ENCODE data around the gene FBXO46.

The FBXO46 gene

DNA sequence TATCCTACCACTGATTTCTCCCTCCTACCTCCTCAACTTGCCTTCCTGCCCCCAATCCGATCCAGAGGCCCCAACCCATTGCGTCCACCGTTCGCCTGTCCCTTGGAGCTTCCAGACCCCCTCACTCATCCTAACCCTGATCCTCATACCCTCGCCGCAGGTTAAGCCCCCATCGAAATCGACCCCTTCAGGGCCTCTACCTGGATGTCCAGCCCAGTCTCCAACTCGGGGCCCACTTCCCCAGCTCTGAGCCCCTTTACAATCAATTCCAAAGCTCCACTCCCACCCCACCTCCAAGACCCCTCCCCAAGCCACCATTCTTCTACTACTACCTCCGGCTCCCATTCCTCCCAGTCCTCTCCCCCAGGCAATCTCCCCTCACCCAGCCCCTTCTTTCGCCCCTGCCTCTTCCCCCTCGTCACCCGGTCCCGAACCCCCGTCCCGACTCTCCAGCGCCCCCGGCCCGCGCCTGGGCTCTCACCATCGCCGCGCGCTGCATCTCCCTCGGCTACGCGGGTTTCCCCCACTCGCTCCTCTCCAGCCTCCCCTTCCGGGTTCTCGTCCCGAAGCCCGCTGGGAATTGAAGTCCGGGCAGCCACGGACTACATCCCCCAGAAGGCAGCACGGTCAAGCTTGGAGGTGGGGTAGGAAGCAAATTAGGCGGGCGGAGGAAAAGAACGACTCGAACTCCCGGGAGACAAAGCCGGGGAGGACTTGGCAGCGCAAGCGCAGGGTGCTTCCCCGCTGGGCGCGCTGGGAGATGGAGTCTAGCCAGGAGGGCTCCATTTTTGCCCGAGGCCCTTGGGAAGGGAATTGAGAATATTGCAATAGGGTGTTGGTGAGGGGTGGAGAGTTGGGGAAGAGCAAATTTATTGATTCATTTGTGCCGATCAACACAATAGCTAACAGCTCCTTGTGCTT, at the start of gene FBXO46:
Gene FBXO46 (minus strand): TSS at position 529 of the 921 bp plus-strand sequence. CDS start 17,401 bp downstream, outside the sequence.
- TF ChIP-seq, protein P1, sequence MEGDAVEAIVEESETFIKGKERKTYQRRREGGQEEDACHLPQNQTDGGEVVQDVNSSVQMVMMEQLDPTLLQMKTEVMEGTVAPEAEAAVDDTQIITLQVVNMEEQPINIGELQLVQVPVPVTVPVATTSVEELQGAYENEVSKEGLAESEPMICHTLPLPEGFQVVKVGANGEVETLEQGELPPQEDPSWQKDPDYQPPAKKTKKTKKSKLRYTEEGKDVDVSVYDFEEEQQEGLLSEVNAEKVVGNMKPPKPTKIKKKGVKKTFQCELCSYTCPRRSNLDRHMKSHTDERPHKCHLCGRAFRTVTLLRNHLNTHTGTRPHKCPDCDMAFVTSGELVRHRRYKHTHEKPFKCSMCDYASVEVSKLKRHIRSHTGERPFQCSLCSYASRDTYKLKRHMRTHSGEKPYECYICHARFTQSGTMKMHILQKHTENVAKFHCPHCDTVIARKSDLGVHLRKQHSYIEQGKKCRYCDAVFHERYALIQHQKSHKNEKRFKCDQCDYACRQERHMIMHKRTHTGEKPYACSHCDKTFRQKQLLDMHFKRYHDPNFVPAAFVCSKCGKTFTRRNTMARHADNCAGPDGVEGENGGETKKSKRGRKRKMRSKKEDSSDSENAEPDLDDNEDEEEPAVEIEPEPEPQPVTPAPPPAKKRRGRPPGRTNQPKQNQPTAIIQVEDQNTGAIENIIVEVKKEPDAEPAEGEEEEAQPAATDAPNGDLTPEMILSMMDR (conservative IDR thresholded peaks at IDR 0.05; ENCODE audit: low read depth, low read length), result peak; percentile 43
- H3K4me3 ChIP-seq (ENCODE audit: low read depth, low read length), result peak within 1 kb of the TSS; percentile 92
- peak; percentile 99 for DNase-seq (ENCODE audit: low read depth)

GRCh38 chr19:45780146-45780447, 49.4 kb upstream of the FBXO46 start:
- DNase-seq (ENCODE audit: low read depth), result no peak
- no peak overlapping the region for H3K4me3 ChIP-seq (ENCODE audit: low read depth, low read length)
- TF ChIP-seq, protein P1 (conservative IDR thresholded peaks at IDR 0.05; ENCODE audit: low read depth, low read length), result no peak

GRCh38 chr19:45779231-45780145, 48.8 kb upstream of the FBXO46 start:
- peak; percentile 52 for DNase-seq (ENCODE audit: low read depth)
- TF ChIP-seq, protein P1 (conservative IDR thresholded peaks at IDR 0.05; ENCODE audit: low read depth, low read length), result peak; percentile 58
- H3K4me3 ChIP-seq (ENCODE audit: low read depth, low read length), result no peak overlapping the region

GRCh38 chr19:45778010-45778661, 47.4 kb upstream of the FBXO46 start:
- TF ChIP-seq, protein P1 (conservative IDR thresholded peaks at IDR 0.05; ENCODE audit: low read depth, low read length), result no peak
- no peak overlapping the region for H3K4me3 ChIP-seq (ENCODE audit: low read depth, low read length)
- DNase-seq (ENCODE audit: low read depth), result no peak

DNA sequence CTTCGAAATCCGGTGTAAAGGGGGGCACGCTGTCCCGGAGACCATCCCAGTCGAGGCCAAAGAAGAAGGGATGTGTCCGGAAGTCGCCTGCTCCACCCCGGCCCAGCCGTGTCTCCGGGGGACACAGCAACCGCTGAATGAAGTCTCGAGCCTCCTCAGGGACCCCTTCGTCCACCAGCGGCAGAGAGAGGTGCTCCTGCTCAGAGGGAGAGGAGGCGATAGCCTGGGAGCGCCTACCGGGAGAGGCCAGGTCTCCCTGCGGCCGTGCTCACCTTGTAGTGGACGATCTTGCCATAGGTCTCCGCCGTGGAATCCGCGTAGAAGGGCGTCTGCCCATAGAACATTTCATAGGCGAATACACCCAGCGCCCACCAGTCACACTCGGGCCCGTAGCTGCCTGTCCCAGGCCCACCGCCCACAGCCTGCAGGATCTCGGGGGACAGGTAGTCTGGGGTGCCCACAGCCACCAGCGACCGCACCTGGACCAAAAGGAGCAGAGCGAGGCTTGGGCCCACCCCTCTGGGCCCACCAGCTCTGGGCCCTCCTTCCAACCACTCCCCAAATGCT, 46.8 kb upstream of the FBXO46 start:
- no peak overlapping the region for H3K4me3 ChIP-seq (ENCODE audit: low read depth, low read length)
- TF ChIP-seq, protein P1 (conservative IDR thresholded peaks at IDR 0.05; ENCODE audit: low read depth, low read length), result no peak
- DNase-seq (ENCODE audit: low read depth), result no peak

DNA sequence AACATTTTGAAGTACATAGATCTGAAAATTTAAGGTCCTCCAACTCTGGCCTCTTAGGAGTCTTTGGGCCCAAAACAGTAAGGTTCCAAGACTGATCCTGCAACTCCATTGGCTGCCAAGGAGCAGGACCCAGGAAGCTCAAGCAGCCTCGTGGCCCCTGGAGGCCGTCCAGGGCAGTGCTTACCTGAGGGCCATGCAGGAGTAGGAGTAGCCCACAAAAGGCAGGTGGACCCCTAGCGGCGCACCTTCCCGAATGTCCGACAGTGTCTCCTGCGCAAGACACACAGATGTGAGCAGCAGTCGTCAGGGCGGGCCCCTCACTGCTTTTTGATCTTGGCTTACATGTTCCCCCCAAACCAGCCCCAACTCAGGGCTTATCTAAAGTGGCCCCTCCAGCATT, 44.1 kb upstream of the FBXO46 start:
- no peak overlapping the region for H3K4me3 ChIP-seq (ENCODE audit: low read depth, low read length)
- TF ChIP-seq, protein P1 (conservative IDR thresholded peaks at IDR 0.05; ENCODE audit: low read depth, low read length), result no peak
- DNase-seq (ENCODE audit: low read depth), result no peak
